Astrocyte of the spinal cord (primary cell): ENCODE data around the gene CHD3.

Experiments
- DNase-seq: peaks from one replicate; pipeline ENCODE4 v3.0.0; 2011; ENCODE audit warnings: low read depth, low spot score
- H3K4me3 ChIP-seq: 2 replicates; pipeline ENCODE4 v1.5.1; 2011; ENCODE audit warnings: low read depth, mild to moderate bottlenecking, low read length, moderate library complexity
- in situ Hi-C: cut with HindIII; loops from 2 replicates; pipeline ENCODE4 v1.10.0; 2017; ENCODE audit warnings: low sequenced_read_pairs
- TF ChIP-seq, protein P1 (sequence below): IDR thresholded peaks from 2 replicates; pipeline ENCODE4 v1.5.1; 2012; ENCODE audit warnings: low read depth, mild to moderate bottlenecking, low read length, inconsistent platforms

CHD3 gene

DNA sequence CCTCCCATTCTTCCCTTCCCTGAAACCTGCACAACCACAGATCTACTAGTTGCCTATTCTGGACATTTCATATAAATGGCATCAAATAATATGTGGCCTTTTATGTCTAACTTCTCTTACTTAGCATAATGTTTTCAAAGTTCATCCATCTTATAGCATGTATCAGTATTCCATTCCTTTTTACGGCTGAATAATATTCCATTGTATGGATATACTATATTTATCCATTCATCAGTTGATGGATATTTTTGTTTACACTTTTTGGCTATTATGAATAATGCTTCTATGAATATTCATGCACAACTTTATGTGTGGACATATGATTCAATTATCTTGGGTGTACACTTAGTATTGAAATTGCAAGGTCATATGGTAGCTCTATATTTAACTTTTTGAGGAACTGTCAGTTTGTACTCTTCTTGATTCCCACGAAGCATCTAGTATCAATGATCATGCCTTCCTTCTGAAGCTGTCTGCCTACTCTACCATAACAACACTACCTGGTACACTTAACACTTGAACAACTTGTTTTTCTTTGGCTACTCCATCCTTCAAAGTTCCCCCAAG lies 12.7 kb upstream of the CHD3 start:
- DNase-seq, result no peak
- in situ Hi-C loops, result no loop called here
- no peak overlapping the region for H3K4me3 ChIP-seq
- TF ChIP-seq, protein P1, sequence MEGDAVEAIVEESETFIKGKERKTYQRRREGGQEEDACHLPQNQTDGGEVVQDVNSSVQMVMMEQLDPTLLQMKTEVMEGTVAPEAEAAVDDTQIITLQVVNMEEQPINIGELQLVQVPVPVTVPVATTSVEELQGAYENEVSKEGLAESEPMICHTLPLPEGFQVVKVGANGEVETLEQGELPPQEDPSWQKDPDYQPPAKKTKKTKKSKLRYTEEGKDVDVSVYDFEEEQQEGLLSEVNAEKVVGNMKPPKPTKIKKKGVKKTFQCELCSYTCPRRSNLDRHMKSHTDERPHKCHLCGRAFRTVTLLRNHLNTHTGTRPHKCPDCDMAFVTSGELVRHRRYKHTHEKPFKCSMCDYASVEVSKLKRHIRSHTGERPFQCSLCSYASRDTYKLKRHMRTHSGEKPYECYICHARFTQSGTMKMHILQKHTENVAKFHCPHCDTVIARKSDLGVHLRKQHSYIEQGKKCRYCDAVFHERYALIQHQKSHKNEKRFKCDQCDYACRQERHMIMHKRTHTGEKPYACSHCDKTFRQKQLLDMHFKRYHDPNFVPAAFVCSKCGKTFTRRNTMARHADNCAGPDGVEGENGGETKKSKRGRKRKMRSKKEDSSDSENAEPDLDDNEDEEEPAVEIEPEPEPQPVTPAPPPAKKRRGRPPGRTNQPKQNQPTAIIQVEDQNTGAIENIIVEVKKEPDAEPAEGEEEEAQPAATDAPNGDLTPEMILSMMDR, result no peak

DNA sequence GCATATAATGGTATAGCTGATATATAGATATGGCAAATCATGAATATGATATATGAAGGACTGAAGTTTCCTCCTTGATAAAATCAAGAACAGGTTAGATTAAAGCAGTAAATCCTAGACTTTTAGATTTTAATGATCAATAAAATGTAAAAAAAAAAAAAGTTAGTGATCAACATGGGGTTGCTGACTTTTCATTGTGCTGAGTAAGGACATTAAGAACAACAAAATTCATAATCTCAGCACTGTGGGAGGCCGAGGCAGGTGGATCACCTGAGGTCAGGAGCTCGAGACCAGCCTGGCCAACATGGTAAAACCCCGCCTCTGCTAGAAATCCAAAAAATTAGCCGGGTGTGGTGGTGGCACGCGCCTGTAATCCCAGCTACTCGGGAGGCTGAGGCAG lies 10.4 kb upstream of the CHD3 start:
- TF ChIP-seq, protein P1, result no peak
- in situ Hi-C loops, result no loop called here
- no peak for DNase-seq
- no peak overlapping the region for H3K4me3 ChIP-seq

DNA sequence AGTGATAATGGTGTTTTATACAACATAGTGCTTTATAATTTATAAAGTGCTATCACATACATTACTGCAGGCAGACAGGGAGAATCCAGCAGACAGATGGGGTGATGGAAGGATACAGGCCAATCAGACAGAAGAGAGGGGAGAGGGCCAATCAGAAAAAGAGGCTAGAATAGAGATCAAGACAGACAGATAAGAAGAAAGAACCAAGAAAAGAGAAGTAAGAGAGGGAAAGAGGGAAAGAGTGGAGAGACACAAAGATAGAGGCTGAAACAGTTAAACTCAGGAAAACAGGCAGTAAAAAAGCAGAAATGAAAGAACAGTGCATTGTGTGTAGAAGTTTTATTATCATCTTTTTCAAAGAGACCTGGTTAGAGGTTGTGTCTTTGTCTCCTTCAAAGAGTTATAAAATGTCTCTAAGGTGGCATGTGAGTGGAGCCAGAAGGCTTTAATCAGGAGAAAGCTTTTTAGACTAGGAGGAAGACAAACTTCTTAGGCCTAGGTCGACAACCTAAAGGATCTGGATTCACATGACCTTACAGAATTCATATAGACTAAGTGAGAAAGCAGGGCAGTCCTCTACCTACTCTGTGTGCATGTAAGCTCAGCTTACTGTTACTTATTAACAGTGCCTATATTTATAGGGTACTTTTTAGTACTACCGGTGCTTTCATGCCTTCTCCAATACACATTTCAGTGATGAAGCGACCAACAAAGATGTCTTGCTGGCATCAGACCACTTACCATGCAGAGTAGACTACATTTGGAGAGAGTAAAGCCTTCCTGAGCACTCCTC lies 8.3 kb upstream of the CHD3 start:
- H3K4me3 ChIP-seq, result no peak overlapping the region
- TF ChIP-seq, protein P1, result no peak
- no peak for DNase-seq
- in situ Hi-C loops, result no loop called here

DNA sequence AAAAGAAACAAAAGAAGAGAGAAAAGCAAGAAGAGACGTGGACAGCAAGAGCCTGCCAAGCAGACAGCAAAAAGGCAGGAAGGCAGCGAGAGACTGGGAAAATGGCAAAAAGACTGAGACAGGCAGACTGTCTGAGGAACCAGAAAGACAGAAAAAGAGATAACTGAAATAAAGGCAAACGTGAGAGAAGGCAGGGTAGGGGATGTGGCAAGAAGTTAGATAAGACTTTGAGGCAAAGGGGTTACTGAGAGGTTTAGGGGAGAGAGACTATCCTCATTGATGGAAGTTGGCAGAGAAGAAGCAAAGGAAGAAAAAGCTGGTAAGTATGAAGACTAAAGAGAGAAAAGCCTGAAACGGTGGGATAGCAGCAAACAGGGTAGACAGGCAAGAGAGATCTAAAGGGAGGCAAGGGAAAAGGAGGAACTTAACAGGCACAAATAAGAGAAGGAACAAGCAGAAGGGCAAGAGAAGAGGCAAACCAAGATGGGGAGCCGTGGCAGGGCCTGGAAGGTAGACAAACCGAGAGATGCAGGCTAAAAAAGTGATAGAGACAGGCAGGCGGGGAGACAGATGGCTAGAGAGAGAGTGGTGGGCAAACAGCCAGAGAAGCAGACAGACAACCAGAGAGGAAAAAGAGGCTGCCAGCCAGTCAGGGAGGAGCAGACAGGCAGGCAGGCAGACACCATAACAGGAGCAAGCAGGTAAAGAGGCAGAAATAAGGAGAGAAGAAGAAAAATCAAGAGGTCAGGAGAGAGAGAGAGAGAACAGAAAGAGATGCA lies 7.1 kb upstream of the CHD3 start:
- TF ChIP-seq, protein P1, result no peak
- no peak for DNase-seq
- in situ Hi-C loops, result no loop called here
- H3K4me3 ChIP-seq, result no peak overlapping the region

DNA sequence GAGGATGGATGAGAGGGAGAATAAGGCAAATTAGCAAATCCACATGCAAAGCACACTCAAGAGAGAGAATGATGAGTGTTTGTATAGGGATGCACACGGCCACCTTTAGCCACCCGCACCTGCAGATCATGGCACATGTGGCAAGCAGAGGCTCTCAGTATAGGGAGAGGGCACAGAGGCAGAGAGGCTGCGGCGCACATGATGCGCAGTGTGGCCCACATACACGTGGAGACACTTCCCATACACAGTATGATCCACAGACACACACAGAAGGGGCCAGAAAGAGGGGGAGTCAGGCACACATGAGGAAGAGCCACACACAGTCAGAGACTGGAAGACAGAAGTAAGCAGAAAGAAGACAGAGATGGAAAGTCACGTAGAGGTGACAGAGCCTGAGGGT lies 6.5 kb upstream of the CHD3 start:
- H3K4me3 ChIP-seq, result no peak overlapping the region
- in situ Hi-C loops, result no loop called here
- TF ChIP-seq, protein P1, result no peak
- DNase-seq, result no peak

DNA sequence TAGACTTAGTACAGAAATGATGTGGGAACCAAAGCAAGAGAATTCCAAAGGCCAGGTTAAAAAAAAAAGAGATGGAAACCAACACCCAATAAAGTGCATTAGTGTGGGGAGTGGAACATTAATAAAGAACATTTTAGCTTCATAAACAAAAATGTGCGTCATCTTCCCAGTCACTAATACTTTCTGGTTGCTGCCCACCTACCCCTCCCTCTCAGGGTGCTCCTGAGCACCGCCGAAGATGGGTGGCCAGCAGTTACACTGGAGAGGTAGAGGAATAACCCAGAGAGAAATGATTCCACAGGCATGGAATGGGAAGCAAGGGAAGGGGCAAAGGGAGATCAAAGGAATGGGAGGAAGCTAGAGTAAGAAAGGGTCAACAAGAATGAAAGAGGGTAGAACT lies 6.0 kb upstream of the CHD3 start:
- no peak overlapping the region for H3K4me3 ChIP-seq
- TF ChIP-seq, protein P1, result no peak
- in situ Hi-C loops, result no loop called here
- DNase-seq, result no peak
